ENCODE measurements around the gene HSPD1.

DNA sequence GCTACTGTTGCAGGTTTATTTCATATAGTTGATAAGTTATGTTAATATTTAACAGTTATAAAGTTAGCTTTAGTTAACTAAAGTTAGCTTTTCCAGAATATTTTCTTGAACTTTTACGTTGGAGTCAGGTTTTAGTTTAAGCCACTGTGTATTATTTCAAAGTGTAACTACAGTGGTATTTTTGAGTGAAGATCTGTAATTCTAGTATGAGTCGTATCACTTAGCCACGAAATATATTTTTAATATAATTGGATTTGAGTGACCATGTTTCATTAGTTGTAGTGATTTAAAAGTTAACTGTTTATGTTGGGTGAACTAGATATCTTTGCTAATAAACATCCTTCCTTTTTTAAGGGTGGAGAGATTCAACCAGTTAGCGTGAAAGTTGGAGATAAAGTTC is 3.0 kb upstream of the HSPD1 start:
- no peak for TF ChIP-seq EZH2 (IDR thresholded peaks at IDR 0.05; ENCODE audit: low read length)
- TF ChIP-seq, protein P1, sequence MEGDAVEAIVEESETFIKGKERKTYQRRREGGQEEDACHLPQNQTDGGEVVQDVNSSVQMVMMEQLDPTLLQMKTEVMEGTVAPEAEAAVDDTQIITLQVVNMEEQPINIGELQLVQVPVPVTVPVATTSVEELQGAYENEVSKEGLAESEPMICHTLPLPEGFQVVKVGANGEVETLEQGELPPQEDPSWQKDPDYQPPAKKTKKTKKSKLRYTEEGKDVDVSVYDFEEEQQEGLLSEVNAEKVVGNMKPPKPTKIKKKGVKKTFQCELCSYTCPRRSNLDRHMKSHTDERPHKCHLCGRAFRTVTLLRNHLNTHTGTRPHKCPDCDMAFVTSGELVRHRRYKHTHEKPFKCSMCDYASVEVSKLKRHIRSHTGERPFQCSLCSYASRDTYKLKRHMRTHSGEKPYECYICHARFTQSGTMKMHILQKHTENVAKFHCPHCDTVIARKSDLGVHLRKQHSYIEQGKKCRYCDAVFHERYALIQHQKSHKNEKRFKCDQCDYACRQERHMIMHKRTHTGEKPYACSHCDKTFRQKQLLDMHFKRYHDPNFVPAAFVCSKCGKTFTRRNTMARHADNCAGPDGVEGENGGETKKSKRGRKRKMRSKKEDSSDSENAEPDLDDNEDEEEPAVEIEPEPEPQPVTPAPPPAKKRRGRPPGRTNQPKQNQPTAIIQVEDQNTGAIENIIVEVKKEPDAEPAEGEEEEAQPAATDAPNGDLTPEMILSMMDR (optimal IDR thresholded peaks at IDR 0.05 in 1 of 3, IDR thresholded peaks at IDR 0.05 in 1 of 3, conservative IDR thresholded peaks at IDR 0.05 in 1 of 3; ENCODE audit: extremely low read depth in 1 of 3, insufficient read depth in 2 of 3, low read length in 3 of 3) = no peak
